Stromal cell of bone marrow (primary cell): ENCODE measurements around the gene OPCML.

Source experiments
- DNase-seq: peaks from one replicate; pipeline ENCODE4 v3.0.0-alpha.2; 2012; ENCODE audit warnings: low read depth

The OPCML gene

GRCh38 chr11:133284156-133284555 lies 248.1 kb downstream of the OPCML start:
- no peak for DNase-seq

- no peak for DNase-seq
Observed at GRCh38 chr11:133277886-133278285, 254.4 kb downstream of the OPCML start.

DNA sequence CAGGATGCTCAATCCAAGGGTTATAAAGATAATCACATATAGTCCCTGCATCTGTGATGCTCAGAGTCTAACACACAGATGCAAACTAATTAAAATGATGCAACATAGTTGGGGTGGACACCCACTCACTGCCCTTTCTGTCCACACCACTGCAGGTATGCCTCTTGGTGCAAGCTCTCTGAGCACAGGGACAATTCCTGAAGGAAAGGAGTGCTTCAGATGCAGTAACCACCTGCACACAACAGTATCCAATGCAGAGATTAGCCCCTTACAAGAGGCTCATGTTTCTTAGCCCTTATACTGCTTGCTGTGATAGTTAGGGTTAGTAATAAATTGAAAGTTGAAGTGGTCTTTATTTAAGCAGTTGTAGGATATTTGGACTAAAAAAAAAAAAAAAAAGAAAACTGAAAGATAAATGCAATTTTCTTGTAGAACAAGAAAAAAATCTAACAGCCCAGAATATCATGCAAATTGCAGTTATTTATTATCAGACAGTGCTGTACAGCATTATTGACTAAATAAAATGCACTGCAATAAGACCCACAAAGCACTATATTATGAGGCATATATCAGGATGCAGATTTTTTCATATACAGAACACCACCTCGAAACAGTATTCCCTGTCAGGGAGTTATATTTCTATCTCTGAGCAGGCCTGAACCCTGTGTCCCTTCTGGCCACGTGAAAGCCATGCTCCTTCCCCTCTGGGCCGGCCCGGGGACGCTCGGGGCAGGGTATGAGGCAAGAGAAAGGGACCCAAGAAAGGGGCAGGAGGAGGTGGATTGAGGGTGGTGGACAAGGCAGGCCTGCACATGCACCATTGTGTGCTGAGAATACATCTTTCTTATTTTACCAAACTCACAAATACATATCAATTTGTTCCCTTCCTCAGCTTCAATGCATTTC lies 260.2 kb downstream of the OPCML start:
- DNase-seq = no peak

GRCh38 chr11:133271206-133271605 lies 261.1 kb downstream of the OPCML start:
- no peak for DNase-seq

- DNase-seq = no peak
Observed at GRCh38 chr11:133269267-133269666, 263.0 kb downstream of the OPCML start.

DNA sequence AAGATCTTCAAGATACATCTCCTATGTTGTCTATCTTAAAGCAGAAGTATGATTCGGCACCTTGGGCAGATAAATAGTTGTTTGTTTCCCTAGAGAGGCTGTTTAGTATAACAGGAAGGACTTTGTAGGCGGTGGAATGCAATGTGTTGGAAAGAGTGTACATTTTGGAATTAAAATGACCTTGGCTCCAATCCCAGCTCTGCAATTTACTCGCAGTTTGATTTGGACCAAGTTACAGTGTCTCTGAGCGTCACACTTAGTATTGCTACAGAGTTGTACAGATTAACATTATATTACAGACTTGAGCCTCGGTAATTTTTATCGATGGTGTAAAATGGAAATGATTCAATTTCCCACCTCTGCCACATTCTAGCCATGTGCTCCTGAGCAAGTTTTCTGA lies 265.3 kb downstream of the OPCML start:
- no peak for DNase-seq

DNA sequence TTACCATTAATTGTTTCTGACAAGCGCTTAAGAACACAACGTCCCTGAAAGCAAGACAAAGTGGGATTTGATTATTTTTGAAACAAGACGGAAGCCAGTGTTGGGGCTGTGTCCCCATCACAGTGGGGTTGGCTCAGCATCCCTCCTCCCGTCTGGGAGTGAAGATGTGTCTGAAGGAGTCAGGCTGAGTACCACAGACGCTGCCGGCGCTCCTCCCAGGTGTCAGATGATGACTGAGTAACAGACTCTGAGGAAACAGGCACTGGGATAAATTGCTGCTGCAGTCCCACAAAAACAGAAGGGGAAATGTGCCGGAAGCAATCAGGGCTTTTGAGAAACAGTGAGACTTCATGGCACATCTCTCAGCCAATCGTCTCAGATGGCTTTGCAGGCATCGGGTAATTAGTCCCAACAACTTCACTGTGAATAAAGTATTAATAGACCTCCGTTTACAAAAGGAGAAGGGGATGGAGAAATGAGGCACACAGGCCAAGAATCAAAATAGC lies 266.7 kb downstream of the OPCML start:
- DNase-seq = no peak

DNA sequence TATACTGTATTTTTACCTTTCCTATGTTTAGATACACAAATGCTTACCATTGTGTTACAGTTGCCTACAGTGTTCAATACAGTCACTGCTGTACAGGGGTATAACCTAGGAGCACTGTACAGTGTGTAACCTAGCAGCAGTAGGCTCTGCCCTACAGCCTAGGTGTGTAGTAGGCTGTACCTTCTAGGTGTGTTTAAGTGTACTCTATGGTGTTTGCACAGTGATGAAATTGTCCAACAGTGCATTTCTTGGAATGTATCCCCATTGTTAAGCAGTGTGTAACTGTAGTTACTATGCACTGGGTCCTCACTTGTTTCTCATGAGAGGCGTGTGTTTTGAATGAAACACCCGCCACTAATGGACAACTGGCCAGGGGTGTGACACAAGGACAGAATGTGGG lies 269.0 kb downstream of the OPCML start:
- no peak for DNase-seq

DNA sequence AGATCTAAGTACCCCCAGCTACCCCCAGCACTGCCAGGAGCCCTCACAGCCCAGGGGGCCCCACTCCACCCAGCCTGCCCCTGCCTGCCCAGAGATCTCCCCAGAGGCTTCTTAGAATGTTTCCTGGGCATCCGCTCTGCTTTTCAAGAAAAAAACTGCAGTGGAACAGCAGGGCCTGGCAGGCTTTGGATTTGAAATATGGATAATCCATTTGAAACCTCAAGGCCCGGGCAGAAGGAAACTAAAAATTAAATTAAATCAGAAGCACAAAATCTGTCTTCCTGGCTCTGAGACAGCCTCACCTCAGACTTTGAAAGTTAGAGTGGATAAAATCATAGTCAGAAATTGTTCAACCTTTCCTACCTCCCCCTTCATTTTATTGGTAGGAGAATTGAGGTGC lies 273.6 kb downstream of the OPCML start:
- no peak for DNase-seq

GRCh38 chr11:133254601-133255000 lies 277.7 kb downstream of the OPCML start:
- no peak for DNase-seq

DNA sequence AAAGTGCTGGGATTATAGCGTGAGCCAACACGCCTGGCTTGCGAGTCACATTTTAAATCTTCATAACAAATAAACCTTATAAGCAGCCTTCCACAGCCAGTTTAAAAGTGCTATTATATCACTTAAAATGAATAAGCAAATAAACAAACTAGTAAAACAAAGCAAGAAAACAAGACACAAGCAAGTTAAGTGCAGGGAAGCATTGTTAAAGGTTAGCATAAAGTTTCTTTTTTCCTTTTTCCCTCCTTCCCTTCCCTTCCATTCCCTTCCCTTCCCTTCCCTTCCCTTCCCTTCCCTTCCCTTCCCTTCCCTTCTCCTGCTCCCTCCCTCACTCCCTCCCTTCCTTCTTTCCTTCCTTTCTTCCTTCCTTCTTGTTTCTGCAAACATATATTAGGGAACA lies 278.7 kb downstream of the OPCML start:
- DNase-seq = no peak

DNA sequence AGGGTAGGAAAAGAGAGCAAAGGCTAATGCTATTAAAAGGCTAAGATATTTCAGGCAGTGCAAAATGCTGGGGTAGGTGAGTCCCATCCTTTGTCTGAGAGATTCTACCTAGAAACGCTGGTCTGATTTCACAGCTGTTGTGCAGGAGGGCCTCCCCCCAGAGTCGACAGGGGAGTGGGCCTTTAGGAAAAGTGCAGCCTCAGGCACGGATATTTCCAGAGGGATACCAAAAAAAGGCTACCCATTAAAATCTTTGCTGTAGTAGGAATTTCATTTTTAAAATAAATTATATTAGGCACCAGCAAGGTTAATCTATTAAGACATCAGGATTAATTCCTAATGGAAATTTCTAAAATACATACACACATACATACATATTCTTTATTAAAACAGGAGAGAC lies 280.5 kb downstream of the OPCML start:
- DNase-seq = no peak

- DNase-seq = no peak
Observed at GRCh38 chr11:133249530-133249929, 282.8 kb downstream of the OPCML start.

- DNase-seq = no peak
Observed at GRCh38 chr11:133249065-133249464, 283.2 kb downstream of the OPCML start.

DNA sequence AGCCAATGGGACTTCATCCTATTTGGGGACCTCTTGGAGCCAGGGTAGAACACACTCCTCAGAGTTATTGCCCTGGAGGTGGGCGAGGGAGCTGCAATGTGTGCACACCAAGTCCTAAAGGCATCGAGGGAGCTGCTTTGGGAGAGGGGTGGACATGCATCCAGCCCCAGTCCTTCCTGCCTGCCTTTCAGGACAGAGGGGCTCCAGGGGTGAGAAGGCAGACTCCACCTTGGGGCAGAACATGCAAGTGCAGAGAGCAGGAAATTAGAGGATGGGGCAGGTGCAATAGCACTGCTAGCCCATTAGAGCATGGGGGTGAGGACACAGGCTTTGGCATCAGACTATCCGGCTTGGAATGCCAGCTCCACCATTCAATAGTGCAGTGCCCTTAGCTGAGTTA lies 288.5 kb downstream of the OPCML start:
- DNase-seq = no peak

DNA sequence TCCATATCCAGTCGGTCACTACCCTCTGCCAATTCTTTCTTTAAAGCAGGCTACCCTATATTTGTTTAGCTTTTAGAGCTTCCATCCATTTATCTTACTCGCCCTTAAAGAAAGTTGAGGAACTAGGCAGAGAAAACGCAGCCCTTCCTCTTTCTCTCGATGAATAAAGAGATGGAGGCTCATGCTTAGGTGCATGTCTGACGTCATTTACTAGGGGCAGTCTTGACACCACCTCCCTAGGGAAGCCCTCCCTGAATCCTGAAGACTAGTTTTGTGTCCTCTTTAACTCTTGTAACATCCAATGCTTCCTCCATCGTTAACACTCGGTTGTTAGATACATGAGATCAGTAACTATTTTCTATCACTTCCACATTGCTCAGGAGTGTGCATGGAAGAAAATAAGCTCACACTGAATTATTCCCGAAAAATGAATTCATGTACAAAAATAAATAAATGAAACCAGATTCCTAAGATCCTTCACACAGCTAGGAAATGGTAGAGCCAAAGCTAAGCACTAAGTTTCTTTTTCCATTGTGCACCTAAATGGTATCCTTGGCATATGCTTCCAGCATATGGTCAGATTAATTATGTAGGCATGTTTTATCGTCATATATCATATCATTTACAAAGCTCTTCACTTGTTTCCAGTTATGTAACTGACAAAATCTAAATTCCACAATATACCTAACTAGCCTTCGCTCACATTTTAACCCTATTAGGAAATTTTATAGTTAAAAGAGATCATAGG lies 291.2 kb downstream of the OPCML start:
- no peak for DNase-seq

GRCh38 chr11:133239575-133239974 lies 292.7 kb downstream of the OPCML start:
- DNase-seq = no peak

GRCh38 chr11:133238495-133238894 lies 293.8 kb downstream of the OPCML start:
- DNase-seq = no peak

DNA sequence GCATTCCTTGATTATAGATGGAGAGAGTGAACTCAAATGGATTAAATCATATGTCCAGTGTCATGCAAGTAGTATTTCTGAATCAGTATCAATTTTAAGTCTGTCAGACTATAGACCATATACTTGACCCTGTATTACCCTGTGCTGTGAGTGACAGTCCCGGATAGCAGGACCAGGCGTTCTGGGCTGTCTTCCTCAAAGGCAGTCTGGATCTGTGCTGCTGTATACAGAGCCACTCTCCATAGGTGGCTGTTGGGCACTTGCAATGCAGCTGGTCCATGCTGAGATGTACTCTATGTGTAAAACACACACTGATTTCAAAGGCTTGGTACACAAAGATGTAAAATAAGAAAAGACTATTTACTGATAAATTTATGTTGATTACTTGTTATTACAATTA lies 294.3 kb downstream of the OPCML start:
- no peak for DNase-seq

DNA sequence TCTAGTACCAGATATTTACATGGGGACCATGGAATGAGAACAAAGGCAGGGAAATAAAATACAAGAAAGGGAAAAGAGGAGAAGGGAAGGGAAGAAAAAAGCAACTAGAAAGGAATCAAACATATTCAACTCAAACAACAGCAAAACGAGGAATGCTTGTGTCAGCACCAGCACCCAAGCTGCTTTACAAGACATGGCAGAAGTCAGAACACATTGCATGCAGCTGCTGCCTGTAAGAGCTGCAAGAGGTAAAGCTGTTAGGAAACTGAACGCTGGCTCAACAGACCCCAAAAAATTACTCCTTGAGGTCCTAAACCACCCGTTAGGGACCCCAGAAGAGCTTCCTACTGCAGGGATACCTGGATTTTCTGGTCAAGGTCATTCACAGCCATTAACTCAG lies 296.9 kb downstream of the OPCML start:
- DNase-seq = no peak

DNA sequence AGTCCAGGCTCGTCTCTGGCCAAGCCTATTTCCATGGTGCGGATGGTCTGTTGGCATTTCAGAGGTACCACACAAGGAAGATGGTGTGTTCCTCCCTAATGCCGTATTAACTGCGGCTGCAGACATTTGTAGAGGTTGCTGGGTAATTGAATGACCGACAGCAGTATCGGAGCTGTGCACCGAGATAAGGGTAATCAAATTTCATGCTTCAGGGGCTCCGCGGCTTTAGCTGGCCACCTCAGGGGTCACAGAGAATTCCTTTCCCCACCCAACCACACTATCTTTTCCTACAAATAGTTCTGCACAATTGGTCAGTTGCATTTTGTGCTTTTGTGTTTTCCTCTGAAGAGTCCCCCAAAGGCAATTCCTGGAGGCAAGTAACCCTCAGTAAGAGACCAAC lies 297.4 kb downstream of the OPCML start:
- DNase-seq = no peak

DNA sequence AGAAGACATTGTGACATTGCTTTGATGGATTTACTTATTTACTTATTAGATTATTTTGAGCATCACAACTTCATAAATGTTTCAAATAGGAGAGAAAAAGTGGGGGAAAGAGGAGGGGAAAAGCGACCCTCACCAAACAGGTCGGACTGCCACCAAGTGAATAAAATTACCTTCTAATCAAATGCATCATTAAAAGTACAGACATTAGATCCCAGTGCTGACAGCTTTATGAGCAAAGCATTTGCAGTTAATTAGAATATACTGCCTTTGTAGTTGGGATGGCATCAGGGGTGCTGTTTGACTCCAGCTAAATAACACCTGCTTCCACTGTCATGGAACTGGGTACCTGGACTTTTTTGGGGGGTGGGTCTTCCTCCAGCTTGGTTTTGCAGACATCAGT lies 299.6 kb downstream of the OPCML start:
- DNase-seq = no peak

GRCh38 chr11:133230431-133230830 lies 301.9 kb downstream of the OPCML start:
- no peak for DNase-seq
